HG02981 (cell line): ENCODE data around the gene ZNF831.

Source experiments
- ATAC-seq: cut with Tn5 transposase; IDR thresholded peaks from one replicate; pipeline ENCODE4 v1.9.1; 2021; ENCODE audit warnings: mild to moderate bottlenecking, moderate library complexity; ENCODE audit not compliant: unreplicated experiment

The ZNF831 gene

GRCh38 chr20:59157064-59157463 lies 6.6 kb upstream of the ZNF831 start:
- no peak for ATAC-seq

- ATAC-seq: no peak
Observed at GRCh38 chr20:59157531-59157930, 6.1 kb upstream of the ZNF831 start.

- ATAC-seq: no peak
Observed at GRCh38 chr20:59157961-59158541, 5.6 kb upstream of the ZNF831 start.

DNA sequence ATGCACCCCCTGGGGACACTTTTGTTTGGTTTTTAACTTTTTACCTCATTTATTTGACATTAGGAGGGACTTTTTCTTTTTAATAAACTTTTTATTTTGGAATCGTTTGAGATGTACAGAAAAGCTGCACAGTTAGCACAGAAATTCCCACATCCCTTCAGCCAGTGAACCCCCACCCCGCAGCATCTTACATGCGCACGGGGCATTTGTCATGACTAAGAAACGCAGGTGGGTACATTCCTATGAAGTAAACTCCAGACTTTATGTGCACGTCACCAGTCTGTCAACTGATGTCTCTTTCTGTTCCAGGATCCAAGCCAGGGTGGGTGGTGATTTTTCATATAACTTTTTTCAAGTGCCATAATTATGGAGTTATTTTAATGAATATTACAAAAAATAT lies 4.9 kb upstream of the ZNF831 start:
- ATAC-seq: no peak

DNA sequence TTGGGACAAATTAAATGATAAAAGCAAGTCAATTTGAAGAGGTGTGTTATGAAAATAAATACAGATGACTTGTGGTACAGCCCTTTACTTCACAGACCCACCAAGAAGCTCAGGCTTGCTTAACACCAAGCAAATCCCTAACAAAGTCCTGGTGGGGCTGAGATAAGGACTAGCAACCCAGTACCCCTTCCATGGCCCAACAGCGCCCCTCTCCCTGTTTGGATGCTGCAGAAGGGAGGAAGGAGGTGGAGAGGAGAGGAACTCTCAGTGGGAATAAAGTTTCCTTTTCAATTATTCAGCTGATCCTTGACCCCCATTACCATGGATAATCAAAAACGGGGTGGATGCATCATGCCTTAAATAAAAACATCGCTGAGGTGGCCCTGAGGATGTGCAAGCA lies 4.5 kb upstream of the ZNF831 start:
- no peak for ATAC-seq

DNA sequence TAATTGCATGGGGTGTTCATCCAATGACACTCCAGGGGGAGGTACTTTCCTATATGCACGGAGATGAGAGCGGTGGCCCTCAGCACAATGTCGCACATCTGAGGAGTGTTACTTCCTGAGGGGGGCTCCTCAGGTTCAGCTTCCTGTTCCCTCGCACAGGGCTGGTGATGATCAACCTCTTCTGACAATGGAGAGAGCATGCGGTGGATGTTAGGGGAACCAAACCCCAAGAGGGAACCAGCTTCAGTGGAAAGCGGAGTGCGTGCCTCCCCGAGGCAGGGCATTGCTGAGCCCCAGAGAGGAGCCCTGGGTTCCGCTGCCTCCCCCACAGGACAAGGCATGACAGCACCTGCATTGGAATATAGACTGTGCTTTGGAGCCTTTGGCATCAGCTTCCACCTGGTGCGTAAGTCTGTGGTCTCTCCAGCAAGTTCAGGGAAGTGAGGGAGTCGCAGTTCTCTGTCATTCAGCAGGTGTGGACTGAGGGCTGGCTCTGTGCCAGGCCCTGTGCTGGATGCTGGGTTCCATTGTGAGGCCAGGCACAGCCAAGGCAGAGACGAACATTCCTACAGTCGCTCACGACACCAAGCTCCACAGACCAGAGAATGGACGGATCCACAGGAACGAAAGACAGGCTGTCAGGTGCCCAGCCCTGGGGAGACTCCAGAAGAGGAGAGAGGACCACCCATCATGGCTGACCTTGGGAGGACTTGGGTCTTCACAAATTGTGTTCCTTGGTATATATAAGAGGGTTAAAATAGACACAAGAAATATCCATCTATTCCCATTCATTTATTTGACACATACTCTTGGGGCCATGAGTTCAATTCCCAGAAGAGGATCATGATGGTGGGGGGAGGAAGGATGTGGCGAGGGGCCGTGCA lies 3.9 kb upstream of the ZNF831 start:
- no peak for ATAC-seq

GRCh38 chr20:59160389-59161115 lies 3.1 kb upstream of the ZNF831 start:
- no peak for ATAC-seq

DNA sequence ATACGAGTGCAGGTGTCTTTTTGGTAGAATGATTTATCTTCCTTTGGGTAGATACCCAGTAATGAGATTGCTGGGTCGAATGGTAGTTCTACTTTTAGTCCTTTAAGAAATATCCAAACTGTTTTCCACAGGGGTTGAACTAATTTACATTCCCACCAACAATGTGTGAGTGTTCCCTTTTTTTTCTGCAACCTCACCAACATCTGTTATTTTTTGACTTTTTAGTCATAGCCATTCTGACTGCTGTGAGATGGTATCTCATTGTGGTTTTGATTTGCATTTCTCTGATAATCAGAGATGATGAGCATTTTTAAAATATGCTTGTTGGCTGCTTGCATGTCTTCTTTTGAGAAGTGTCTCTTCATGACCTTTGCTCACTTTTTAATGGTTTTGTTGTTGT lies 1.9 kb upstream of the ZNF831 start:
- ATAC-seq: no peak

GRCh38 chr20:59164686-59165391 lies 1.2 kb downstream of the ZNF831 start:
- no peak for ATAC-seq

DNA sequence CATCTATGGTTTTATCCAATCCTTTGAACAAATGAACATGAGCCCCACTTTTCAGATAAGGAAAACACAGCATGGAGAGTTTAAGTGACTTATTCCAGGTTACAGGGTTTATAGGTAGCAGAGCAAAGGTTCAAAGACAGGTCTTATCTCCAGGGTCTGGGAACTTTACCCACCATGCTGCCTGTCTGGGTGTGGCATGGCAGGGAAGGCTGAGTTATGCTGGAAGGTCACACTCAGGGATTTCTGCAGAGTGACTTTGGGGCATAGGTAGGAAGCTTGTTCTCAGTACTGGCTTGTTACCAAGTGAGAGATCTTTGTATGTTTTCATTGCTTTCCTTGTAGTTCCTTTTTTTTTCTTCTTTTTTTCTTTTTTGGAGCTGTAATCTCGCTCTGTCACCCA lies 1.8 kb downstream of the ZNF831 start:
- ATAC-seq: no peak

DNA sequence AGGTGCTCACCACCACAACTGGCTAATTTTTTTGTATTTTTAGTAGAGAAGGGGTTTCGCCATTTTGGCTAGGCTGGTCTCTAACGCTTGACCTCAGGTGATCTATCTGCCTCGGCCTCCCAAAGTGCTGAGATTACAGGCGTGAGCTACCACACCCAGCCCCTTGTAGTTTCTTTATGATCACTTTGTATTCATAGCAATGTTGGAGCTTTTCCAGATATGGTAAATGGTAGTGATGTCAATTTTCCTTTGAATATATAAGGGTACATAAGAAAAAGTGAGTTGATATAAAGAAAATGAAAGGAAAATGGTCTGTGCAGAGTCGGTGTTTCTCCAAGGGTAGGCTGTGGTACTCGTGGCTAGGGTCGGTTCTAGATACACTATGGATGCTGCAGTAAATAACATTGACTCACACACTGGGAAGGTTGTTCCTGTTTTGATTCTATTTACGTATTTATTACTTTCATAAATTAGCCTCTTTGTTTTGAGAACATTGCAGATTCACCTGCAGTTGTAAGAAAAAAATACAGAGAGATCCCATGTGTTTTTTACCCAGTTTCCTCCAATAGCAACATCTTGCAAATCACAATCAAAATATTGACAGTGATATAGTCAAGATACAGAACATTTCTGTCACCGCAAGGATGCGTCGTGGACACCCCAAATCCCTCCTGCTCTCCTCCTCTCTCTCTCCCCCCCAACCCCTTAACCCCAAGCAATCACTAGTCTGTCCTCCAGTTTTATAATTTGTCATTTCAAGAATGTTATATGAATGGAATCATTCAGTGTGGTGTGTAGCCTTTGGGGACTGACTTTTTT lies 2.5 kb downstream of the ZNF831 start:
- ATAC-seq: no peak

GRCh38 chr20:59170406-59171349 lies 7.1 kb downstream of the ZNF831 start:
- no peak for ATAC-seq

DNA sequence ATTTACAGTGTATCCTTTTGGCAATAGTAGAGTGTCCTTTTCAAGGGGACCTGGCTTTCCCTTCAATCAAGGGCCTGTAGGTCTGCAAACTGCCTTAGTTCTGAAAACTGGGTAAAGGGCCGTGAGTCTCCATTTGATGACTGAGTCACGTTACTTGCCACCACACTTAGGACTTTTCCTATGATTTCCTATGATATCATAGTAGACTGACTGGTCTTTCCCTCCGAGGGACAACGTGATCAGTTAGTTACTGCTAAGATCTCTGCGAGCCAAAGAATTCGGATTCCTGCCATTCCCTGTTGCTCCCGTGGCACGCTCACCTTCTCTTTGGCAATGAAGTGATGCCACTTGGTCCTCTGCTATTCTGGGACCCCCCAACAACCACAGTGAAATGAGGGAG lies 8.4 kb downstream of the ZNF831 start:
- ATAC-seq: no peak

DNA sequence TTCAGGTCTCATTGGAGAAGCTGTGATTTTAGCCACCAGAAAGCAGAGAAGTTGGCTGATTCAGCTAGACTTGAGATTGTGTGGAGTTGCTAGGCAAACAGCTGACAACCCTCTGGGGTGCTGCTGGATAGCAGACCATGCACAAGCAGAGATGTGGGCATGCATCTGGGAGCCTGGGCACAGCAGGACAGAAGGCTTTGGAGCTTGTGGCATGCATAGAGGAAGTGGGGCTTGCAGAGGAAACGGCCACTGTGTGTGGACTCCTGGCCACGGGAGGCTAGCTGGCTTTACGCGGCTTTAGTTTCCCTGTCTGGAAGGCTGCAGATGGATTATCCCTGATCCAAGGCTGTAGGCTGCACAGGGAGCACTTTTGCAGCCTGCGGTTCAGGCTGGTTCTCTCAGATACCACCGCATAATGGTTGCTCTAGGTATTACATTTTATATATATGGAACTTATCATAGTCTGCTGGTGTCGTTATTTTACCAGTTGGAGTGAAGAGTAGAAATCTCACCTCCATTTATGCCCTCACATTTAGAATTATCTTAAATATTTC lies 10.4 kb downstream of the ZNF831 start:
- ATAC-seq: no peak

DNA sequence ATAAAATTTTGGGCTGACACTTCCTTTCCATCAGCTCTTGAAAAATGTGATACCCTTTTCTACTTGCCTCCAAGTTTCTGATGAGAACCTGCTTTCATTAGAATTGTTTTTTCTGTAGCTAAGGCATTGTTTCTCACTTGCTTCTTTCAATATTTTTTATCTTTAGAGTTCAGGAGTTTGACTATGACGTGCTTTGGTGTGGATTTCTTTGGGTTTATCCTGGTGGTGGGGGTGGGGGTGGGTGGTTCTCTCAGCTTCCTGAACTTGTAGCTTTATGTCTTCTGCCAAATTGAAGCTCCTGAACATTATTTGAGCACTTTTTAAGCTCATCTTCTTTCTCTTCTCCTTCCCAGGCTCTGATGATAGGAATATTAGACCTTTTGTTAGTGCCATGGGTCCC lies 11.4 kb downstream of the ZNF831 start:
- ATAC-seq: no peak

DNA sequence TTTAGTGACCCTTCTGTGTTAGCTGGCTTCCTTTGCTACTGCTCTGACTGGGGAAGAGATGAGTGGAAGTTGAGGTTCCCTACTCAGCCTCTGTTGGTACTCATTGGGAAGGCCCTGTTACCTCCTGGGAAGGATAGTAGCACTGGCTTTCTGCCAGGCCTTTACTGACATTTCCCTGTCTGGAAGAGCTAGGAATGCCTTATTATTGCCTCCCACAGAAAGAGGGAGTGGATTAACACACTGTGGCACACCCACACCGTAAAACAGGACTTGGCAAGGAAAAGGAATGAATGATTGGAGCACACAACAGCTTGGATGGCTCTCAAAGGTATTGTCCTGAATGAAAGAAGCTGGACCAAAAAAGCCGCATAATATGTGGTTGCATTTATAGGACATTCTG lies 12.2 kb downstream of the ZNF831 start:
- ATAC-seq: no peak

DNA sequence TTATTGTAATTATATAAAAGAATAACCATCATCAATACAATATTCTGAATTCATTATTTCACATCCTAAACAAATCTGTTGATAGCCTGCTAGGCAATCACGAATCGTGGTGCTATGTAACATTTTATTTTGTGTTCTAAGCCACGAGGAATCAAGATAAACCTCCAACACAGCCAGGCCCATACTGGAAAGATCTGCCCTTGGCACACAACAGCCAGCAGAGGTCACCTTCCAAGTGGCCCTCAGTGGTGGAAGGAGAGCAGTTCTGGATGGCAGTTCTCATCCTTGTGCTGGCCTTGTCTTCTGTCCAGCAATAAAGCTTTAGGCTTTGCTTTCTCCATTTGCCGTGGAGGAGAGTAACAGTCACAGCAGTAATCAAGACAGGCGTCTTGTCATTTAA lies 13.2 kb downstream of the ZNF831 start:
- ATAC-seq: no peak

DNA sequence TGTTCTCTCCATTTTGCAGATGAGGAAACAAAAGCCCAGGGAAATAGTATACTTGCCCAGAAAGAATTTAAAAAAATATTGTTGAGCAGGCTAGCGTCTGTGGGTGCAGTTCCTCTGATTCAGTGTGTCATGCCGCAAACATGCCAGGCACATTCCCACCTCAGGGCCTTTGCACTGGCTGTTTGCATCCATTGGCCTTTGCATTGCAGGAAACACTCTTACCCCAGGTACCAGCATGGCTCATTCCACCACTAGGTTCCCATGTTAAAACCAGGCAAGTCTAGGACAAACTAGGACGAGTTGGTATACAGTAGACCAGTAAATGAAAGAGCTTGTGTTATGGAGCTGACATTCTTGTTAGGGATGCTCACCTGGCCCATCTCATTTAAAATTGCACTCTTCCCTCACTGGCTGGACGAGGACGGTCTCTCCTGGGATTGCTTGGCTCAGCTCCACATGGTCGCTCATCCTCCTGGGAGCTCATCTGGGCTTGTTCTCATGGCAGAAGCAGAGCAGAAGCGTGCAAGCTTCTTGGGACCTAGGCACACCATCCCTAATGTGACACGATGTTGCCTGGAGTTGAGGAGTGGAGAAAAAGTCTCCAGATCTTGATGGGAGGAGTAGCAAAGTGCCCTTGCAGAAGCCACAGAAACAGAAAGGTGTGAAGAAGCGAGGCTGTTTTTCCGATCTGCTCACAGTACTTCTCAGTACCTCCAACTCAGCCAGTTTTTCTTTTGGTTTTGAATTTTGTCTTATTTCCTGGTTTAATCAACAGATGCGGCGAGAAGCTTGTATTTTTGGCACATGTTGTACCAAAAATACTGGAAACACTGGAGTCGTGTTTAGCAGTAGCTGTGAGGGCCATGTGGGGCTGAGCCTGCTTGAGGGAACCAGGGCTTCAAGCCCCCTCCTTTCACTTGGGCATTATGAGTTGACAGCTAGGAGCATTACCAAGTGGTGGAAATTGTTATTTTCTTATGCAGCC lies 13.9 kb downstream of the ZNF831 start:
- ATAC-seq: no peak
